Muscle layer of colon (tissue), 2 donors: ENCODE results near the gene GBP7.

ENCODE experiments used
- H3K27ac ChIP-seq: one replicate; pipeline ENCODE4 v1.7.0; 2013; ENCODE audit warnings: low read depth, mild to moderate bottlenecking, low read length, moderate library complexity
- H3K27me3 ChIP-seq, 2 donors: one replicate each; pipeline ENCODE4 v1.7.0; 2013; ENCODE audit warnings: low read length in 2 of 2, mild to moderate bottlenecking in 2 of 2; ENCODE audit not compliant: insufficient read depth in 2 of 2, control insufficient read depth in 1 of 2
- H3K36me3 ChIP-seq: one replicate; pipeline ENCODE4 v1.7.0; 2013; ENCODE audit warnings: mild to moderate bottlenecking, low read length; ENCODE audit not compliant: insufficient read depth
- H3K4me1 ChIP-seq: one replicate; pipeline ENCODE4 v1.7.0; 2013; ENCODE audit warnings: mild to moderate bottlenecking, low read length; ENCODE audit not compliant: insufficient read depth
- H3K4me3 ChIP-seq, 2 donors: one replicate each; pipeline ENCODE4 v1.7.0; 2013; ENCODE audit warnings: low read length in 2 of 2, low read depth in 1 of 2, mild to moderate bottlenecking in 1 of 2, moderate library complexity in 1 of 2
- H3K9ac ChIP-seq: one replicate; pipeline ENCODE4 v1.7.0; 2013; ENCODE audit warnings: low read length
- H3K9me3 ChIP-seq: one replicate; pipeline ENCODE4 v1.7.0; 2013; ENCODE audit warnings: mild to moderate bottlenecking, low read length
- donor health status: abdominal sarcoma.
- donor health status: Adenocarcinoma of cecum.

Gene GBP7

GRCh38 chr1:89102021-89102420 lies 73.8 kb downstream of the GBP7 start:
- H3K36me3 ChIP-seq = peaks cover 21% of the 10 kb centered on the region
- H3K9ac ChIP-seq = no peak overlapping the region
- no peaks in the 10 kb centered on the region for H3K9me3 ChIP-seq
- no peaks in the 10 kb centered on the region for H3K27me3 ChIP-seq
- H3K27ac ChIP-seq = no peak overlapping the region
- H3K4me1 ChIP-seq = no peaks in the 10 kb centered on the region
- no peak overlapping the region for H3K4me3 ChIP-seq

GRCh38 chr1:89100412-89100811 lies 75.4 kb downstream of the GBP7 start:
- no peaks in the 10 kb centered on the region for H3K4me1 ChIP-seq
- H3K27me3 ChIP-seq = no peaks in the 10 kb centered on the region
- no peak overlapping the region for H3K27ac ChIP-seq
- no peak overlapping the region for H3K9ac ChIP-seq
- no peak overlapping the region for H3K4me3 ChIP-seq
- peaks cover 7% of the 10 kb centered on the region for H3K36me3 ChIP-seq
- no peaks in the 10 kb centered on the region for H3K9me3 ChIP-seq

GRCh38 chr1:89098857-89099256 lies 76.9 kb downstream of the GBP7 start:
- no peak overlapping the region for H3K4me3 ChIP-seq
- H3K36me3 ChIP-seq = no peaks in the 10 kb centered on the region
- H3K9me3 ChIP-seq = no peaks in the 10 kb centered on the region
- H3K27ac ChIP-seq = no peak overlapping the region
- no peaks in the 10 kb centered on the region for H3K27me3 ChIP-seq
- H3K4me1 ChIP-seq = no peaks in the 10 kb centered on the region
- H3K9ac ChIP-seq = no peak overlapping the region

- no peak overlapping the region for H3K27ac ChIP-seq
- H3K36me3 ChIP-seq = no peaks in the 10 kb centered on the region
- no peak overlapping the region for H3K4me3 ChIP-seq
- no peak overlapping the region for H3K9ac ChIP-seq
- H3K9me3 ChIP-seq = no peaks in the 10 kb centered on the region
- H3K4me1 ChIP-seq = no peaks in the 10 kb centered on the region
- H3K27me3 ChIP-seq = no peaks in the 10 kb centered on the region
Observed at GRCh38 chr1:89095737-89096136, 80.1 kb downstream of the GBP7 start.

- Histone ChIP-seq H3K9me3 (no peaks in the 10 kb centered on the region), H3K4me1 (no peaks in the 10 kb centered on the region), H3K36me3 (no peaks in the 10 kb centered on the region), H3K9ac (no peak overlapping the region), H3K27me3 (no peaks in the 10 kb centered on the region), H3K27ac (no peak overlapping the region), H3K4me3 (no peak overlapping the region)
Observed at GRCh38 chr1:89089962-89090361, 85.8 kb downstream of the GBP7 start.

GRCh38 chr1:89088572-89088971 lies 87.2 kb downstream of the GBP7 start:
- no peaks in the 10 kb centered on the region for H3K9me3 ChIP-seq
- no peaks in the 10 kb centered on the region for H3K27me3 ChIP-seq
- no peaks in the 10 kb centered on the region for H3K4me1 ChIP-seq
- no peaks in the 10 kb centered on the region for H3K36me3 ChIP-seq
- H3K27ac ChIP-seq = no peak overlapping the region
- H3K9ac ChIP-seq = no peak overlapping the region
- H3K4me3 ChIP-seq = no peak overlapping the region

- Histone ChIP-seq H3K36me3 (no peaks in the 10 kb centered on the region), H3K9ac (no peak overlapping the region), H3K4me3 (no peak overlapping the region), H3K4me1 (no peaks in the 10 kb centered on the region), H3K27me3 (no peaks in the 10 kb centered on the region), H3K27ac (no peak overlapping the region), H3K9me3 (no peaks in the 10 kb centered on the region)
Observed at GRCh38 chr1:89087241-89087640, 88.6 kb downstream of the GBP7 start.

- Histone ChIP-seq H3K9ac (no peak overlapping the region), H3K4me3 (no peak overlapping the region), H3K27me3 (no peaks in the 10 kb centered on the region), H3K27ac (no peak overlapping the region), H3K36me3 (no peaks in the 10 kb centered on the region), H3K4me1 (no peaks in the 10 kb centered on the region), H3K9me3 (no peaks in the 10 kb centered on the region)
Observed at GRCh38 chr1:89085781-89086180, 90.0 kb downstream of the GBP7 start.
